H4 (cell line): ENCODE measurements around the gene ST6GAL1. TPM values are rescaled to one million over a fixed set of nuclear protein-coding genes. Genes with fewer than 3 reads are reported as not detected.

Experiments
- DNase-seq: peaks from one replicate; pipeline ENCODE4 v3.0.0-alpha.2; 2015; ENCODE audit warnings: low spot score
- total RNA-seq: library from RNA; depleted of rRNA; stranded (reverse); fragments of >200 nt; shearing (Covaris generic); gene quantifications from 2 replicates; pipeline ENCODE4 v1.2.3, GENCODE V29; 2014; rRNA removed

The ST6GAL1 gene
- total RNA-seq, 1 experiment from 2014 or later, result 3.4 TPM

DNA sequence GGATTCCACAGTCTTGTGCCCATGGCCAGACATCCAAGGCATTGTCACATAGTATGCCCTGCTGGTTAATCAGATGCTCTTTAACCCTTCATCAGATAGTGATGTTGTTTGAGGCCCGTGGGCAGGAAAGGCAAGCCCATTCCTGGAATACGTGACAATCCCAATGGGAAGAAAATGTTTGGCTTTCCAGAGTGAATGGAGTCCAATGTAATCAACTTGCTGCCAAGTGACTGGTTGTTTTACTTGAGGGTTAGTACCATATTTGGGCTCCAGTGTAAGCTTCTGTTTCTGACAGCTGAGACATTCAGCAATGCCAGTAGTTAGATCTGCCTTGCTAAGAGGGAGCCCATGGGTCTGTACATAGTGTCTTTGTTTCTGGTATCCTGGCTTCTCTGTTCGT, 177.7 kb downstream of the ST6GAL1 start:
- no peak for DNase-seq

DNA sequence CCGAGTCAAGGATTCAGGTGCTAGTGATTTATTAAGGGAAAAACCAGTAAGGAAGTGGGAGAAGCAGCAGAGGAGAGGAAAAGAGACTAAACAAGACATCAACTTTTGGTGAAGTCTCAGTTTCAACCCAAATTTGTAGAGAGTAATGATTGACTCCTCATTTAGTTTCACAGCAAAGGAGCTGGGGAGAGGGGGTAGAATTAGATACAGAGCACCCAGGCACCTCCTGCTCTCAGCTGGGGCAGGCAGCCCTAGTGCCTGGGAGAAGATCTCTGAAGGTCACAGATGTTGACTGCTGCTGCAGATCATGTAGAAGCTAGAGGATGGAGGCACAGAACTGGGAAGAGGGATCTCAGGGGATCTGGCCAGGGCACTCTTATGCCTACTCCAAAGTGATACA, 179.8 kb downstream of the ST6GAL1 start:
- no peak for DNase-seq

DNA sequence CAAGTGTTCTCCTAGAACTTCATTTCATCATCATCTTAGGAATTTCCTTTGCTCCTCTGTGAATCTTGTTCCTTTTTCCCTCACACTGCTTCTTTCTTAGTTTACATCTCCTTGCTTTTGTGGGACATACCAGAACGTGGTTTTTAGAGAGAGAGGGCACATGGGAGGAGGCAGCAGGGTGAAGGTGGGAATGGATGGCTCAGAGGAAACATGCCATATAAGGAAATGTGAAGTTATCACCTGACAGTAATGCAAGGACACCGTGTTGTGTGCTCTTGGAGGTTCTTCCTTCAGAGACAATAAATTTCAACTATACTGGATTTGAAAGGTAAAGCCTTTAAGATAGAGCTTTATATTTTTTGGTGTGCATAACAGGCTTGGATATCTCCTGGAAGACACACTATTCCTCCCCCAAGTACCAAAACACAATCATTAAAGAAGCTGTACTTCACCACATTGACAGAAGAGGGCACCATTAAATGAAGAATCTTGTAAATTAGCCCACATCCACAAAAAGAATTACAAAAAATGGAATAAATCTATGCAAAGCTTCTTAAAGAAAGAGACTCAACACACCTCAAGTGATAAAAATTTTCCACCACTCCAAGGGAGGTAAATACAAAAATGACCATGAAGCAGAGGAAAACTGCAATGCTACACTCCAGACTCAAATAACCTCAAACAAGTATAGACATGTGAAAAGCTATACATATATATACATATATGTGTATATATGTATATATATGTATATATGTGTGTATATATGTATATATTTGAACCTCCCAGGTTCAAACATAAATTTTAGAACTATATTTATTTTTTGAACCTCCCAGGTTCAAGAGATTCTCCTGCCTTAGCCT, 182.8 kb downstream of the ST6GAL1 start:
- DNase-seq, result no peak

DNA sequence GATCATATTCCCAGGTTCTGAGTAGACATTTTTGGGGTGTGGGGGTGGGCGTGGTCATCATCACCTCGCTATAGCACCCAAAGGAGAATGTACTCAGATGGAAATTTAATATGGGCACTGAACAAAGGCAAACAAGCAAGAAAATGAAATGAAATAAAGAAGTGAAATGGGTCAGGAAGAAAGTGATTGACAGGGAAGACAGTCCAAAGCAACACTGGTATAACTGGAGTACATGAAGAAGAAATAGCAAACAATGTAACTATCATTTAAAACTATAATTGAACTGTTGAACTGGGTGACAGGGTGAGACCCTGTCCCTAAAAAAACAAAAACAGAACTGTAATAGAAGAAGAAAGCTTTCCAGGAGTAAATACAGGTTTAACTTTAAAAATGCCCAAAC, 184.2 kb downstream of the ST6GAL1 start:
- no peak for DNase-seq

DNA sequence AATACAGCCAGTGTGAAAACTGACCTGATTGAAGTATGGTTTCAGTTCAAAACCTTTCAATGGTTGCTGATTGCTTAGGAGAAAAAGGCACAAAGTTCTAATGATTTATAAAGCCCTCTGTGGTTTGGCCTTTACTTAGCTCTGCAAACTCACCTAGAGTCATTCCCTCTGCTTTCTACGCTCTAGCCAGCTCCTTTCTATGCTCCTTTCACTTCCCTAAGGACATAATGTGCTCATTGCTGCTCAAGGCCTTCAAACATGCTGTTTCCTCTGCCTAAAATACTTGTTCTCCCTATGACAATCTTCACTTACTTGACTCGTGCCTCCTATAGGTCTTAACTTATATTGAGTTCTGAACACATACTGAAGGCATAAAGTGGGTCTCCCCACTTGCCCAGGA, 190.0 kb downstream of the ST6GAL1 start:
- no peak for DNase-seq

DNA sequence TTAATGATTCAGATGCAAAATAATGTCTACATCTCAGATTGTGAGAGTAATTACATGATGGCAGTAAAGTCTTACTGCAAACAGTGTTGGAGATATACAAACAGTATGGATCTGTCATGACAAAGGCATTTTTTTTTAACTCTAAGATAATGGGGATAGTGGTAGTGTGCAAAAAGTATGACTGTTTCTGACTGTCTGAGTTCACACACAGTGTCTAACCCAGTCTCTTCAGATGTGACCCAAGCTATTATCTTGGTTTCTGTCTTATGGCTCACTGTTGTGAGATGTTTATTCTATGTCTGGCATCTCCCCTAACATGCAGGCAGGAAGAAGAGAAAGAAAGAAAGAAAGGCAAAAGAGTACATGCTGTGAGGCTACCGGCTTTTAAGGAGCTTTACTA, 191.9 kb downstream of the ST6GAL1 start:
- no peak for DNase-seq

DNA sequence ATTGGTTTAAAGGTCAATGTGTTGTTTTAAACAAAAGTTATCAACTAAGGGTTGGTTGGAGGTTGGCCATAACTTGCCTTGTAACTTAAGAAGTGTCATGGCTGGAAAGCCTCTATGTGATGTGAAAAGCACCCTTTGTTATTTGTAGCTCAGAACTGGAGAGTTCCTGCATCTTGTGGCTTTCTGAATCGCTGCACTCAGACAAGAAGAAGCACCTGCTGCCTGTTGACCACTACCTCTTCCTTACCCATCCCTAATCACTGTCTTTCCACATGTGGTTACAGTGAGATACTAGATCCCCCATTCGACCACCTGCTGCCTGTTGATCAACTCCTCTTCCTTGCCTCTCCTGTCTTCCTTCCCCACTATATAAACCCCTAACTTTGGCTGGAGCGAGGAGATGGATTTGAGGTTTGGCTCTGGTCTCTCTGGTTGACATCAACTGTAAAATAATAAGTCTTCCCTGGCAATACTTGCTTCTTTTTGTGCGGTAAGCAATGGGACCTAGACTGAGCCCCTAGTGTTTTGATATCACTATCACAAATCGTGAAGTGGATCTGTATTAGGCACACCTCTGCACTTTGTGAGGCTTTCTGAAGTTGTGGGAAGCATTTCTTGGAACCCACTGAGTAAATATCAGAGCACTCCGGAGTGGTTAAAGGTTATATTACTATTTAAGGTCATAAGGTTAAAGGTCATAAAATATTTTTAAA, 195.1 kb downstream of the ST6GAL1 start:
- DNase-seq, result no peak

Other genes starting within 250 kb of the ST6GAL1 start
- not detected in 2 replicates for gene KNG1, start 213.2 kb upstream of the ST6GAL1 start, total RNA-seq
- gene EIF4A2, start 146.9 kb upstream of the ST6GAL1 start, total RNA-seq, result 416 and 440 TPM in 2 replicates
- 131 and 150 TPM in 2 replicates for gene RFC4, start 124.0 kb upstream of the ST6GAL1 start, total RNA-seq
- gene ADIPOQ, start 87.8 kb upstream of the ST6GAL1 start, total RNA-seq, result not detected in 2 replicates
- 76.1 and 100.0 TPM in 2 replicates for gene RPL39L, start 209.0 kb downstream of the ST6GAL1 start, total RNA-seq